HK-2 (cell line): ENCODE measurements around the gene OR6C68.
"Not testable (repeated sequence)": the region's sequence is repeated elsewhere in the genome, so short reads cannot be mapped to it uniquely, and the experiment has no call there.

Experiments
- DNase-seq: peaks from one replicate; pipeline ENCODE4 v3.0.0-alpha.2; 2018; ENCODE audit not compliant: unreplicated experiment

Gene OR6C68

DNA sequence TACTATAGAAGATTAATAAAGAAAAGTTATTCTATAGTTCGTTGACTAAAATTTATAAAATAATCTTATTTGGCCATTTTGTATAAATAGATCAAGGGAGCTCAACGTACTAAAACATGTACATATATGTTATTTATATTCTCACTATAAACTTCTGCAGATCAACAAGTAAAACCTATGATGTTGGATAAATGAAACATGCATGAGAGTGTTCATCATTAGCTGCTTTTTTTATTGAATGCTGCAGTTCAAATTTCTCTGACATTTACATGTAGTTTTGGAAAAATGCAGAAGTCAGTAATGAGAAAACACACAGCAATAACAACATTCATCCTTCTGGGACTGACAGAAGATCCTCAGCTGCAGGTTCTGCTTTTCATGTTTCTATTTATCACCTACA is at the start of gene OR6C68:
OR6C68 (plus strand) TSS at position 301 of the 400 bp plus-strand sequence; CDS start at position 301, 0 bp downstream.
- DNase-seq, result no peak

DNA sequence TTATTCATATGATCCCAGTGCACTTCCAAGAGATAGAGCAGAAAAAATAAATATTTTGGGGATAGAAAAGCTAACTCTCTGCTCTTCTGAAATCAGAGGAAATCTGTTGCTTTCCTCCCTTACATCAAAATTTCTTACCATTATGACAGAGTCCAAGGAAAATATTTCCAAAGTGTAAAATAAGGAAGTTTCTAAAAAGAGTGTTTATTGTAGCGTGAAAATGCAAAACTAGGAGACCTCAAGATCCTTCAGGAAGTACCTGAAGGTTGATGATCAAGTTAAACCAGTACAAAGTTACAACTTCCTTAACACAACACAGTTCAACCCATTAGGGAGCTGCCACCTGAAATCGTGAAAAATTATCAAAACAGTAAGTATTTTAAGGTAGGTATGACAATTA is 48.4 kb upstream of the OR6C68 start, which contains the start of gene OR6C2:
OR6C2 (plus strand) TSS at position 301 of the 400 bp plus-strand sequence. CDS start 8,138 bp downstream, outside the sequence.
- no peak for DNase-seq

DNA sequence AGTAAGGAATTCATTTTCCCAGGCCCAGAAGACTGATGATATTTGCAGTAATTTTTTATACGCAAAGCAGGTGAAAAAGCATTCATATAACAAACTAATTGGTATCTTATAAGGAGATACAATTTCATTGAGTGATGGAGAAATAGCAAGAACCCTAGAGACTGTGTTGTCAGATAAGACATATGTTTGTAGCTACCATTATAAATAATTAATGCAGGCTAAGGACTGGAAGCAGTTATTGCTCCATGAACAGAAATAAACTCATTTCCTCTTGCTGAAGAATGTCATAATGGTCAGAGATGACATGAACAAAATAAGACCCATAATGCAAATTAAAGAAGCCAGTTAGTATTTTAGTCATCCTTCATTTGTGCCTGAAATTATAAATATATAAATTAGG is 46.8 kb upstream of the OR6C68 start:
- DNase-seq, result no peak

DNA sequence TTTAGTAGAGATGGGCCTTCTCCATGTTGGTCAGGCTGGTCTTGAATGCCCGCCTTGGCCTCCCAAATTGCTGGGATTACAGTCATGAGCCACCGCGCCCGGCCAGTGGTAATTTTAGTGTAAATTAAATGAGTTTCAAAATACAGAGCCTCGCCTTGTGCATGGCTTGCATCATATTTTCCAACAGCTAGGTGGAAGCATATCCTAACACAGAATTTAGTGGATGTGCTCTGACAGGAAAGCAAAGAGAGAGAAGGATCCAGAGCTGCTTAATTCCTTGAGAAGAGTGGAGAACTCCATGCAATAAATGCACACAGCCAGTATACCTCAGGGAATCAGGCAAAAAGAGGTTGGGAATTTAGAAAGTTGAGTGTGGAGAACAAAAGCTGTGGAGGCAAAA is 45.9 kb upstream of the OR6C68 start:
- no peak for DNase-seq

DNA sequence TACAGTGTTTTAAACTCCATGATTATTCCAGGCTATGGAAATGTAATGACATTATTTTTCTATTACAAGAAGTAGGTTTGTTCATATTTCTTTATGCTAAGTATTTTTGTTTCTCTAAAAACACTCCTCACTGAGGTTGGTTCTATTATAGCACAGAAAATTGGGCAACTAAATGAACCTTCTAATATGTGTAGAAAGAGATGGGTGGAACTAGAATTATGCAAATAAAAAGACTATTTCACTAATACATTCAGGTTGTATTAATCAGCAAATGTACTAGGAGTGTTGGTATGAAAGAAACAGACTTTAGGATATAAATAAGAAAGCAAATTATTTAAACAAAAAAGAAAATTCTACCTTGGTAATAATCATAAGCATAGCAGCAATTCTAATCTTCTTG is 43.4 kb upstream of the OR6C68 start:
- no peak for DNase-seq

DNA sequence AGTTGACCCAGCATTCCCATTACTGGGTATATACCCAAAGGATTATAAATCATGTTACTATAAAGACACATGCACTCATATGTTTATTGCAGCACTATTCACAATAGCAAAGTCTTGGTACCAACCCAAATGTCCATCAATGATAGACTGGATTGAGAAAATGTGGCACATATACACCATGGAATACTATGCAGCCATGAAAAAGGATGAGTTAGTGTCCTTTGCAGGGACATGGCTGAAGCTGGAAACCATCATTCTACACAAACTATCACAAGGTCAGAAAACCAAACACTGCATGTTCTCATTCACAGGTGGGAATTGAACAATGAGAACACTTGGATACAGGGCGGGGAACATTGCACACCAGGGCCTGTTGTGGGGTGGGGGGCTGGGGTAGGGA is 27.3 kb upstream of the OR6C68 start:
- DNase-seq, result not testable (repeated sequence)

DNA sequence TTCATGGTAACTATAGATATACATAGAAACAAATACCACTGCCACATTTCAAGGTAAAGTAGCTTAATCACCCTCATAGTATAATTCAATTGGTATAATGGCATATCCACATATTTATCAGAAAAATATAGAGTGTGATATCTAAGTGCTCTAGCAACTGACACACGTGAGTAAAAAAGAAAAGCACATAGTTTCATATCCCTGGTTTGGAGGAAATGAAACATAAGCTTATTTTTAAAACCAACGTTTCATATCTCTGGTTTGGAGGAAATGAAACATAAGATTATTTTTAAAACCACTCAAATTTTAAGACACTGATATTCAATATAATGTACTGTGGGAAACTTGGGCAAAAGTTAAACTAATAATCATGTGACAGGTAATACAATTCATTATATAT is 24.3 kb upstream of the OR6C68 start:
- DNase-seq, result no peak

DNA sequence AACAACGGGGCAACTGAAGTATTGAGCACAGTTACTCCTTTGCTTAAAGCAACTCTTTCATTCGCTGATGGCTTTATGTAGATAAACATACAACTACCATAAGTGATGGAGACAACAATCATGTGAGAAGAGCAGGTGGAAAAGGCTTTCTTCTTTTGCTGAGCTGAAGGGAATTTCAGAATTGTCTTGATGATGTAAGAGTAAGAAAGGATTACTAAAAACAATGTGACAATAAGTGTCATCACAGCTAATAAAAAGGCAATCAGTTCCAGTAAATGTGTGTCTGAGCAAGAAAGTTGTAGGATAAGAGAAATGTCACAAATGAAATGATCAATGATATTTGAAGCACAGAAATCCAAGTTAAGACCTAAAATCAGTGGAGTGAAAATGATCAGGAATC is 22.9 kb upstream of the OR6C68 start:
- no peak for DNase-seq

DNA sequence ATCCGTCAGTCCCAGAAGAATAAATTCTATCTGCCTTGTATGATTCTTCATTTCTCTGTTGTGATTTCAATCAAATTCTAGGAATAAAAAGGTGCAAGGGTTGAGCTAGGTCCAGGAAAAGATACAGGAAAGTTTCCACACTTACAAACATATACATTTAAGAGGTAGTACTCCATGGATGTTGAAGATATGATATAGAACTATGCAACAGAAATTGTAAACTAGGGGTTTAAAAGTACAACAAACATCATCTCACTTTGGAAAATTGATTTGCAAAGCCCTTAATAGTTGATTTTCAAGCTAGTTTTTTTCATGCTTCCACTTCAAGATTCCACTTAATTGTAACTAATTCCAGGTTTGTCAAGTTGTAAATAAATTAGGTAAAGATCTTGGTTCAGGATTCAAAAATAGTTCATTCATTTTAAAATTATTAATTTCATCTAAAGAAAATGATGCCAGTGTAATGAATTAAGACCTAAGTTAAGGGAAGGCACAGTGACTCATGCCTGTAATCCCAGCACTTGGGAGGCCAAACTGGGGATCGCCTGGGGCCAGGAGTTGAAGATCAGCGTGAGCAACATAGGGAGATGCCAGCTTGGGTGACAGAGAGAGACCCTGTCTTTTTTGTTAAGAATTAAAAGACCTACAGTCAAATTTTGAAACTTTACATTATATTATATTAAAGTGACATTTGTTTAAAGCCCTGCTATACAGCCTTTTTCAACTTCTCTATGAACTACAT is 21.9 kb upstream of the OR6C68 start, which contains the start of gene OR6C70:
OR6C70 (minus strand) TSS at position 51 of the 742 bp plus-strand sequence; CDS start at position 51, 0 bp downstream.
- DNase-seq, result no peak

DNA sequence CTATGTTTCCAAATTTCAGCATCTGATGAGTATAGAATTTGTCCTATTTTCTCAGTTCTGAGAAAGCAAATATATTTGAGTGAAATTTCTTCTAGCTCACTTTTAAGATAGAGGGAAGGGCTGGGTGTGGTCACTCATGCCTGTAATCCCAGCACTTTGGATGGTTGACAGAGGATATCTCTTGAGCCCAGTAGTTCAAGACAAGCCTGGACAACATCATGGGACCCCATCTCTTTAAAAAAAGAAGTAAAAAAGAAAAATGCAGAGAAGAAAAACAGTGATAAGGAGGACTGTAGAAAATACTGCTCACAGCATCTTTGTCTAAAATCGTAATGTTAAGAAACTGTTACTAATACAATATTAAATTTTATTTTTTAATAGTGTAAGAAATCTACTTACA is 19.9 kb upstream of the OR6C68 start:
- DNase-seq, result no peak

DNA sequence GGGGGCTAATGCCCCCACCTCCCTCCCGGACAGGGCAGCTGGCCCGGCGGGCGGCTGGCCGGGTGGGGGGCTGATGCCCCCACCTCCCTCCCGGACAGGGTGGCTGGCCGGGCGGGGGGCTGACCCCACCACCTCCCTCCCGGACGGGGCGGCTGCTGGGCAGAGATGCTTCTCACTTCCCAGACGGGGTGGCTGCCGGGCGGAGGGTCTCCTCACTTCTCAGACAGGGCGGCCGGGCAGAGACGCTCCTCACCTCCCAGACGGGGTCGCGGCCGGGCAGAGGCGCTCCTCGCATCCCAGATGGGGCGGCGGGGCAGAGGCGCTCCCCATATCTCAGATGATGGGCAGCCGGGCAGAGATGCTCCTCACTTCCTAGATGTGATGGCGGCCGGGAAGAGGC is 13.0 kb upstream of the OR6C68 start:
- not testable (repeated sequence) for DNase-seq

DNA sequence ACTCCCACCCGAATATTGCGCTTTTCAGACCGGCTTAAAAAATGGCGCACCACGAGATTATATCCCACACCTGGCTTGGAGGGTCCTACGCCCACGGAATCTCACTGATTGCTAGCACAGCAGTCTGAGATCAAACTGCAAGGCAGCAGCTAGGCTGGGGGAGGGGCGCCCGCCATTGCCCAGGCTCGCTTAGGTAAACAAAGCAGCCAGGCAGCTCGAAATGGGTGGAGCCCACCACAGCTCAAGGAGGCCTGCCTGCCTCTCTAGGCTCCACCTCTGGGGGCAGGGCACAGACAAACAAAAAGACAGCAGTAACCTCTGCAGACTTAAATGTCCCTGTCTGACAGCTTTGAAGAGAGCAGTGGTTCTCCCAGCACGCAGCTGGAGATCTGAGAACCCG is 7.9 kb upstream of the OR6C68 start:
- DNase-seq, result not testable (repeated sequence)

DNA sequence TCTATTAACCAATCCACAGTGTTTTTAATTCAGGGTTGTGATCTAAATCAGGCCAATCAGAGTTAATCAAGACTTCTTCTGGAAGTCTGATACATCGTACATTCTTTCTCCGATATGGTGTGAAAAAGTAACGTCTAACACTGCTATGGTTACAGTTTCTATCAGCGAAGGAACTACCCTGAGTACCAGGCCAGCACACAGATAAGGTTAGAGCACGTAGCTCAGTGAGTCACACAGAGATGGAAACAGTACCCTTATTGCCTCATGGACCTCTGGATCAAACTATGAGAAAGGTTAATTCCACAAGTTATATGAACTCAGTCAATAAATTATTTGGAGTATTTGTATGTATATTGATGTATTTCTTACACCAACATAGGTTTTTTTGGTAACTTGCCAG is 3.3 kb downstream of the OR6C68 start:
- no peak for DNase-seq

DNA sequence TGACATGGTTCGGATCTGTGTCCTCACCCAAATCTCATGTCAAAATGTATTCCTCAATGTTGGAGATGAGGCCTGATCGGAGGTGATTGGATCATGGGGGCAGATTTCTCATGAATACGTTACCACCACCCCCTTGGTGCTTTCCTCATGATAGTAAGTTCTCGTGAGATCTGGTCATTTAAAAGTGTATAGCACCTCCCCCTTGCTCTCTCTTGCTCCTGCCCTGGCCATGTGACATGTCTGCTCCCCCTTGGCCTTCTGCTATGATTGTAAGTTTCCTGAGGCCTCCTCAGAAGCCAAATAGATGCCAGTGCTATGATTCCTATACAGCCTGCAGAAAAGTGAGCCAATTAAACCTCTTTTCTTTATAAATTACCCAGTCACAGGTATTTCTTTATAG is 7.1 kb downstream of the OR6C68 start:
- no peak for DNase-seq

DNA sequence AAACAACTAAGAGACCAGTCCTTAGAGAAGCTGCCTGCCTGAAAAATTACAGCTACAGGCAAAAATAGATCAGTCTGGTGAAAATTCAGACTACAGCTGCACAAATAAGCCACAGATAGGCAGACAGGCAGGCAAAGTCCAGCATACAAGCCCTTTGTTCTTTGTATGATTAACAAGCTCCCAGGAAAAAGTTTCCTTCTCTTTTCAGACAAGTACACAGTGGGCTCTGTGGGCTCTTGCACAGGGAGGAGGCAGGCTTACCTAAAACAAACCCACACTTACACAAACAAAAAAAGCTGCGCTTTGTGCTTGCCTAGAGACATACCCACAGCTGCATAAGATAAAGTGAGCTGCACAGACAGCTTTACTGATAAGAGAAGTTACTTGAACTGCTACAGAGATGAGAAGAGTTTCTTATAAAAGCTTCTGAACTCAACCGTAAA is 7.7 kb downstream of the OR6C68 start:
- no peak for DNase-seq

DNA sequence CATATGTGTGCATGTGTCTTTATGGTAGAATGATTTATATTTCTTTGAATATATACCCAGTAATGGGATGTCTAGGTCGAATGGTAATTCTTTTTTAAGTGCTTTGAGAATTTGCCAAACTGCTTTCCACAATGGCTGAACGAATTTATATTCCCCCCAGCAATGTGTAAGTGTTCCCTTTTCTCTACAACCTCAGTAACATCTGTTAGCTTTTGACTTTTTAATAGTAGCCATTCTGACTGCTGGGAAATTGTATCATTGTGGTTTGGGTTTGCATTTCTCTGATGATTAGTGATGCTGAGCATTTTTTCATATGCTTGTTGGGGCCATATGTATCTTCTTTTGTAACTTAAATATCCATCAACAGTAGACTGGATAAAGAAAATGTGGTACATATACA is 9.4 kb downstream of the OR6C68 start:
- DNase-seq, result no peak

DNA sequence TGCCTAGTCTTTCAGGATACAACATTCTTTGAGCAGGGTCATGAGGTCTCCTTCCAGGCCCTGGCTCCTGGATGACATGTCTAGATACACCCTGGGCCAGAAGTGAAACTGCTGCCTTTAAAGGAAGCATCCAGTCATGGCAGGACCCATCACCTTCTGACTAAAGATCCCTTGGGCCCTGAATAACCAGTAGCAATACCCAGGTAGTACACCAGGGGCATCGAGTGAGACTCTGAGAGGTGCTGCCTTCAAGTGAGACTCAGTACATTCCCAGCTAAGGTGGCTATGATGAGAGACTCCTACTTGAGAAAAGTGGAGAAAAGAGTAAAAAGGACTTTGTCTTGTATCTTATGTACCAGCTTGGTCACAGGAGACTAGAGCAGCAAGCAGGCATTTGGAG is 23.5 kb downstream of the OR6C68 start:
- DNase-seq, result no peak

DNA sequence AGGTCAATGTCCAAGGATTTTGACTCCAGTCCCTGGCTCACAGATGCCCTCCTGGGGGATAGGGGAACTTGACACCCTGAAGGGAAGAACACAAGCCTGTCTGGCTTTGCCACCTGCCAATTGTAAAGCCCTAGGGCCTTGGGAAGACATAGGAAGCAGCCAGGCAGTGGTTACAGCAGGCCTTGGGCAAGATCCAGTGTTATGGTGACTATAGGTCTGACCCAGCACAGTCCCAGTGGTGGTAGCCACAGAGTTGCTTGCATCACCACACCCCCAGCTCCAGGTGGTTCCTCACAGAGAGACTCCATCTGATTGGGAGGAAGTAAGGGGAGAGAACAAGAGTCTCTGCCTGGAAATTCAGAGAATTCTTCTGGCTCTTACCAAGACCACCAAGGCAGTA is 24.2 kb downstream of the OR6C68 start:
- DNase-seq, result no peak
